Fibroblast of lung (primary cell): ENCODE results near the gene ZFAND5.

ENCODE experiments used
- EZH2 ChIP-seq: IDR thresholded peaks from 2 replicates; pipeline ENCODE4 v1.5.1; 2012; ENCODE audit warnings: low read length, control low read depth, mild to moderate bottlenecking; ENCODE audit errors: missing control alignments
- TF ChIP-seq, protein P1 (sequence below), 2 donors: IDR thresholded peaks in 1 of 2; conservative IDR thresholded peaks in 1 of 2; 1 replicate in 1 of 2; 2 replicates in 1 of 2; pipeline ENCODE4 v1.5.1; 2011 to 2012; ENCODE audit warnings: low read length in 2 of 2, control low read depth in 1 of 2, inconsistent platforms in 1 of 2, low read depth in 1 of 2, mild to moderate bottlenecking in 1 of 2

DNA sequence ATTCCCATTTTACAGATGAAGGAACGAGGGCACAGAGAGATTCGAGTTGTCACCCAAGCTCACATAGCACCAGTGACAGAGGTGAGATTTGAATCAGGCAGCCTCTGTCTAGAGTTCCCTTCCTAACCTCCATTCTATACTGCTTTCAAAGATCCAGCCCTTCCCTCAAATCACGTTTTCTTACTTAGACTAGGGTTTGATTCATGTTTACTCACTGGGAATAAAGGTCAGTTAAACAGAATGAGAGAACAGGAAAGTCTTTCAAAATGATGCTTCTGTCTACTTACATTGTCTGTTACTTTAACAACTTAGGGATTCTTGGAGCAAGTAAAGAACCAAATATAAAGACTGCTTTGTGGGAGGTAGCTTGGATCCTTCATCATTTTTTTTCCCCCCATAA, 40.0 kb downstream of the ZFAND5 start:
- TF ChIP-seq, protein P1, sequence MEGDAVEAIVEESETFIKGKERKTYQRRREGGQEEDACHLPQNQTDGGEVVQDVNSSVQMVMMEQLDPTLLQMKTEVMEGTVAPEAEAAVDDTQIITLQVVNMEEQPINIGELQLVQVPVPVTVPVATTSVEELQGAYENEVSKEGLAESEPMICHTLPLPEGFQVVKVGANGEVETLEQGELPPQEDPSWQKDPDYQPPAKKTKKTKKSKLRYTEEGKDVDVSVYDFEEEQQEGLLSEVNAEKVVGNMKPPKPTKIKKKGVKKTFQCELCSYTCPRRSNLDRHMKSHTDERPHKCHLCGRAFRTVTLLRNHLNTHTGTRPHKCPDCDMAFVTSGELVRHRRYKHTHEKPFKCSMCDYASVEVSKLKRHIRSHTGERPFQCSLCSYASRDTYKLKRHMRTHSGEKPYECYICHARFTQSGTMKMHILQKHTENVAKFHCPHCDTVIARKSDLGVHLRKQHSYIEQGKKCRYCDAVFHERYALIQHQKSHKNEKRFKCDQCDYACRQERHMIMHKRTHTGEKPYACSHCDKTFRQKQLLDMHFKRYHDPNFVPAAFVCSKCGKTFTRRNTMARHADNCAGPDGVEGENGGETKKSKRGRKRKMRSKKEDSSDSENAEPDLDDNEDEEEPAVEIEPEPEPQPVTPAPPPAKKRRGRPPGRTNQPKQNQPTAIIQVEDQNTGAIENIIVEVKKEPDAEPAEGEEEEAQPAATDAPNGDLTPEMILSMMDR (conservative IDR thresholded peaks at IDR 0.05 in 1 of 2, IDR thresholded peaks at IDR 0.05 in 1 of 2; ENCODE audit: low read depth in 1 of 2, low read length in 2 of 2): no peak
- no peak for TF ChIP-seq EZH2
